Activated CD8-positive, alpha-beta memory T cell treated with anti-CD3 and anti-CD28 coated beads, Interleukin-2, amount 50 U/mL, for 48 hours (primary cell): ENCODE results near the gene COLGALT1.
A peak's percentile ranks its signal among the peaks of the same experiment; 100 is the strongest.
"Not testable (repeated sequence)": the region's sequence is repeated elsewhere in the genome, so short reads cannot be mapped to it uniquely, and the experiment has no call there.

Experiments used
- DNase-seq: peaks from one replicate; pipeline ENCODE4 v3.0.0-alpha.2; 2020

COLGALT1 gene

GRCh38 chr19:17534767-17535166, 20.7 kb upstream of the COLGALT1 start:
- DNase-seq: no peak

- no peak for DNase-seq
These were observed 18.5 kb upstream of the COLGALT1 start for GRCh38 chr19:17536955-17537354.

GRCh38 chr19:17538684-17539237, 16.7 kb upstream of the COLGALT1 start:
- no peak for DNase-seq

- peak; percentile 99 for DNase-seq
These were observed 16.0 kb upstream of the COLGALT1 start for GRCh38 chr19:17539238-17540117.

GRCh38 chr19:17540174-17540573, 15.3 kb upstream of the COLGALT1 start:
- DNase-seq: no peak

GRCh38 chr19:17541184-17541759, 14.2 kb upstream of the COLGALT1 start:
- DNase-seq: no peak

- DNase-seq: no peak
These were observed 13.4 kb upstream of the COLGALT1 start for GRCh38 chr19:17542042-17542441.

- DNase-seq: no peak
These were observed 12.5 kb upstream of the COLGALT1 start for GRCh38 chr19:17542793-17543582.

GRCh38 chr19:17543986-17544385, 11.5 kb upstream of the COLGALT1 start:
- no peak for DNase-seq

GRCh38 chr19:17544418-17544817, 11.0 kb upstream of the COLGALT1 start:
- no peak for DNase-seq

GRCh38 chr19:17548145-17548544, 7.3 kb upstream of the COLGALT1 start:
- DNase-seq: no peak

GRCh38 chr19:17549085-17549740, 6.2 kb upstream of the COLGALT1 start:
- no peak for DNase-seq

GRCh38 chr19:17550076-17550667, 5.3 kb upstream of the COLGALT1 start:
- DNase-seq: no peak

- not testable (repeated sequence) for DNase-seq
These were observed 2.7 kb upstream of the COLGALT1 start for GRCh38 chr19:17552735-17553134.

GRCh38 chr19:17553256-17553655, 2.2 kb upstream of the COLGALT1 start:
- DNase-seq: no peak

- DNase-seq: no peak
These were observed 425 bp upstream of the COLGALT1 start for GRCh38 chr19:17554968-17555479.

GRCh38 chr19:17555929-17556813, 722 bp downstream of the COLGALT1 start:
- peak; percentile 75 for DNase-seq

- no peak for DNase-seq
These were observed 1.5 kb downstream of the COLGALT1 start for GRCh38 chr19:17556995-17557394.

GRCh38 chr19:17557466-17557865, 2.0 kb downstream of the COLGALT1 start:
- no peak for DNase-seq

- no peak for DNase-seq
These were observed 4.8 kb downstream of the COLGALT1 start for GRCh38 chr19:17560205-17560595.

- no peak for DNase-seq
These were observed 6.6 kb downstream of the COLGALT1 start for GRCh38 chr19:17562097-17562496.
